ENCODE measurements around the gene MMP8. TPM values are rescaled to one million over a fixed set of nuclear protein-coding genes. Genes with fewer than 3 reads are reported as not detected.
A peak's percentile ranks its signal among the peaks of the same experiment; 100 is the strongest.

The MMP8 gene
- total RNA-seq, 1 donor from 2014 or later, result 0.44 TPM

DNA sequence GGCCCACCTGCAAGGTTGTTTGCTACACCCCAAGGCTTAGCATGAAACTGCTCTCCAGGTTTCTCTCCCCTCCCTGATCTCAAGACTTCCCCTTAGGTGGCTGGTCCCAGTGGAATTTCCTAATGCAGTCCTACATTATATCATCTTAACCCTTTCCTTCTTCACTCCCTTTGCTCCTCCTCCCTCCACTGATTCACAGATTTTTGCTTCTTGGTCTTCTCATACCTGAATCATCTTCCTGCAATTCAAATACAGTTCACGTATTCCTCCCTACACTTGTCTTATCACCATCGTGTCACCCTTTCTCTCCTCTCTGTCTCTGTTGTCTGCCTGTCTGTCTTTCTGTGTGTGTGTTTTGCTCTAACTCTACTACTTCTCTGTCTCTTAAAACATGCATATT is 38.7 kb upstream of the MMP8 start:
- Histone ChIP-seq H3K36me3 (no peaks in the 10 kb centered on the region), H3K4me1 (no peaks in the 10 kb centered on the region), H3K4me3 (no peak overlapping the region), H3K9me3 (no peaks in the 10 kb centered on the region), H3K27ac (no peak overlapping the region), H3K27me3 (ENCODE audit: low read depth) (peaks cover 5% of the 10 kb centered on the region)
- DNase-seq (no peak), ATAC-seq (no peak)
- intact Hi-C loops (cut with DNase I), result no loop called here
- TF ChIP-seq, protein P1, sequence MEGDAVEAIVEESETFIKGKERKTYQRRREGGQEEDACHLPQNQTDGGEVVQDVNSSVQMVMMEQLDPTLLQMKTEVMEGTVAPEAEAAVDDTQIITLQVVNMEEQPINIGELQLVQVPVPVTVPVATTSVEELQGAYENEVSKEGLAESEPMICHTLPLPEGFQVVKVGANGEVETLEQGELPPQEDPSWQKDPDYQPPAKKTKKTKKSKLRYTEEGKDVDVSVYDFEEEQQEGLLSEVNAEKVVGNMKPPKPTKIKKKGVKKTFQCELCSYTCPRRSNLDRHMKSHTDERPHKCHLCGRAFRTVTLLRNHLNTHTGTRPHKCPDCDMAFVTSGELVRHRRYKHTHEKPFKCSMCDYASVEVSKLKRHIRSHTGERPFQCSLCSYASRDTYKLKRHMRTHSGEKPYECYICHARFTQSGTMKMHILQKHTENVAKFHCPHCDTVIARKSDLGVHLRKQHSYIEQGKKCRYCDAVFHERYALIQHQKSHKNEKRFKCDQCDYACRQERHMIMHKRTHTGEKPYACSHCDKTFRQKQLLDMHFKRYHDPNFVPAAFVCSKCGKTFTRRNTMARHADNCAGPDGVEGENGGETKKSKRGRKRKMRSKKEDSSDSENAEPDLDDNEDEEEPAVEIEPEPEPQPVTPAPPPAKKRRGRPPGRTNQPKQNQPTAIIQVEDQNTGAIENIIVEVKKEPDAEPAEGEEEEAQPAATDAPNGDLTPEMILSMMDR (IDR thresholded peaks at IDR 0.05), result no peak

DNA sequence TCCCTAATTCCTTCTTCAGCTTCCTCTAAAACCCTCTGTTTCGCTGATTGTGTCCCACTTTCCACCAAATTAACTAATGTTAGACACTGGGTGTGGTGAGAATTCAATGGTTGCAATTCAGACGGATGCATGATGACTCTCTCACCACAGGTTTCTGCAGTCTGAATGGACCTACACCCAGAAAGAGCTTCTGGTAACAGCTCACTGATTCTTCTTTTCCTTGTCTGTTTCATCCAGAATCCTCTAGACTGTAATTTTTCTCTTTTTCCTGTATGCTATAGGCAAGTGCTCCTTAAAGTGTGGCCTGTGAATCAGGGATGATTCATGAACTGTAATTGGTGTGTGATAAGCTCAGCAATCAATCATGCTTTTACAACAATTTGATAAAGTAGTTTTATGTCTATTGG is 37.6 kb upstream of the MMP8 start:
- no peaks in the 10 kb centered on the region for H3K9me3 ChIP-seq
- H3K4me1 ChIP-seq, result no peaks in the 10 kb centered on the region
- H3K4me3 ChIP-seq, result no peak overlapping the region
- no peak for DNase-seq
- ATAC-seq, result peak in 1 of 2 donors; percentile 21
- H3K36me3 ChIP-seq, result no peaks in the 10 kb centered on the region
- intact Hi-C loops (cut with DNase I), result no loop called here
- no peak overlapping the region for H3K27ac ChIP-seq
- no peaks in the 10 kb centered on the region for H3K27me3 ChIP-seq (ENCODE audit: low read depth)
- TF ChIP-seq, protein P1 (IDR thresholded peaks at IDR 0.05), result no peak

DNA sequence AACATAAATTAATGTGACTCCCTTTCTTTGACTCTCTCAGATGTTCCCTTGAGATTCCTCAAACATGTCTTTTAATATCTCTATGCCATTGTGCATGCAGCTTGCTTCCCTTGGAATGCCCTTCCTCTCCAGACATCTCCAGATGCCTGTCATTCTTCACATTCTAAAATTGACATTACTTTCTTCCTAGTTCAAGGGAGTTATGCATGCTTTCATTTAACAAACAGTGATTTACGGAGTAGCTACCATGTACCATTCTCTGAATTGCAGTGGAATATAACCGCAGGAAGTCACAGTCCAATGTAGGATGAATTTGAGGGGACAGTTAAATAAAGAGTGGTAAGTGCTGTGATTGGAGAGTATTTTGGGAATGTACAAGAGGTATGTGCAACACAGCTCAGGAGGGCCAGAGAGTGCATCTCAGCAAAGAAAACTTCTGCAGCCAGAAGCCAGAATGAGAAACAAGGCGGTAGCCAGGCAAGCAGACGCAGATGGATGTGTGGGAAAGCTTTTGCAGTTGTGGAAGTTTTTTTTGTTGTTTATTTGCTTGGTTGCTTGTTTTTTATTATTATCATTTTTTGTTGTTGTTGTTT is 37.0 kb upstream of the MMP8 start:
- Histone ChIP-seq H3K4me3 (no peak overlapping the region), H3K4me1 (no peaks in the 10 kb centered on the region), H3K27me3 (ENCODE audit: low read depth) (no peaks in the 10 kb centered on the region), H3K36me3 (no peaks in the 10 kb centered on the region), H3K27ac (no peak overlapping the region), H3K9me3 (no peaks in the 10 kb centered on the region)
- DNase-seq (no peak), ATAC-seq (no peak)
- intact Hi-C loops (cut with DNase I), result no loop called here
- TF ChIP-seq, protein P1 (IDR thresholded peaks at IDR 0.05), result no peak

DNA sequence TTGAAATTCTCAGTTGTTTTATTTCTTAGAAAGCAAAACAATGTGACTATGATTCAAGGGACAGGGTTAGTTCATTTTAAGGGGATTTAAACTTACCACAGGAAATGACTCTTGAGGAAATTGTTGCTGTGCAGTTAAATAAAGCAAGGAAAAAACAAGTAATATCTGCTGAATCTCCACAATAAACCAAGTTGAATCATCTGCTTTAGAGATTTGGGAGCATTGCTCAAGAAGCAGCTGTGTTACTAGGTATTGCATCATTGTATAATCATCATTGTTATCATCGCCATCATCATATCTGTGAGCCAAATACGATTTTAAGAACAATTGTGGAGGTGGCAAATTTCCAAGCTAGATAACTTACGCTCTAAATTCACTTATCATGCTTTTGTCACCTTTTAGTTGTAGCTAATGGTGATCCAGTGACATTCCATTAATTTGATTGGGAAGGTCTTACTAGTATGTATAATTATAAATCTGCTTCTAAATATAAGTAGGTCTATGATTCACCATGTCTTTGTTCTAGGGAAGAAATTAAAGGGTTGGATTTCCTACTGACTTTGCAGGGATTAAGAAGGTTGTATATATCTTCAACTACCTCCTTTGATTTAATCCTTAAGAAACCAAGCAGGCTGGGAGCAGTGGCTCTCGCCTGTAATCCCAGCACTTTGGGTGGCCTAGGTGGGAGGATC is 35.7 kb upstream of the MMP8 start:
- H3K27ac ChIP-seq, result no peak overlapping the region
- no peaks in the 10 kb centered on the region for H3K36me3 ChIP-seq
- H3K9me3 ChIP-seq, result no peaks in the 10 kb centered on the region
- H3K4me3 ChIP-seq, result no peak overlapping the region
- peak in 1 of 2 donors; percentile 27 for ATAC-seq
- no peak for DNase-seq
- no peaks in the 10 kb centered on the region for H3K27me3 ChIP-seq (ENCODE audit: low read depth)
- H3K4me1 ChIP-seq, result no peaks in the 10 kb centered on the region
- TF ChIP-seq, protein P1 (IDR thresholded peaks at IDR 0.05), result no peak
- intact Hi-C loops (cut with DNase I), result no loop called here

DNA sequence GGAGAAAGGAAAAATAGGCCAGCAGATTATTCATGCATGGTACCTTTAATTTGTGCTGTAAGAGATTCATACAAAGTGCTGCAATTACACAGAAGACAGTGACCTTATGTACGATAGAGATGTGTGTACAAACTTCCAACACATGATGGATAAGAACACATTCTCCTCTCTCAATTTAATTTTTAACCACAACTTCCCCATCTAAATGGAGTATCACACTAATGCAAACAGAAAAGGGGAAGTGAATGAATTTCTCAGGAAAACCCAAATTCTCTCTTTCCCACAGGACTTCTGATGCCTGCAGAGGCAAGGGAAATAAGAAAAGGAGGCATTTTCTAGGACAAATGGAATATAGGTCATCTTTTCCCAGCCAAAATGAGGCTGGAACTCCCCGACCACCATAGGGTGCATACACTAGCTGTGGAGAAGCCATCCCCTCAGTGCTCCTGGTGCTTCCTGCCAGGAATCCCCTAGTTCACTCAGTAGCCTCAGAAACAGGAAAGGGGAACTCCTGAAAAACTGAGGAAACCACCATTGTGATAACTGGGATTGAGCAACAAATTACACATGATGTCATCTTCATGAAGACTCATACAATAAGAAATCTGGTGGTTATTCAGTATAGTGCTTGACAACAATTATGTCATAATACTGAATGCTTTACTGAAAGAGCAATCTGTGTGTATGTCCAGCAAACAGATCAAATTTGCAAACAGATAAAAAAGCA is 33.2 kb upstream of the MMP8 start:
- Histone ChIP-seq H3K4me3 (no peak overlapping the region), H3K27me3 (ENCODE audit: low read depth) (no peaks in the 10 kb centered on the region), H3K9me3 (no peaks in the 10 kb centered on the region), H3K36me3 (no peaks in the 10 kb centered on the region), H3K27ac (no peak overlapping the region), H3K4me1 (no peaks in the 10 kb centered on the region)
- intact Hi-C loops (cut with DNase I), result no loop called here
- DNase-seq (no peak), ATAC-seq (peak; percentile 65 to 70)
- TF ChIP-seq, protein P1 (IDR thresholded peaks at IDR 0.05), result no peak

Measured in lower lobe of right lung (tissue), 2 donors.